Activated CD4-positive, alpha-beta T cell treated with anti-CD3 and anti-CD28 coated beads, Interleukin-2, Interleukin-4, amounts not matched to agents 100 ng/mL and 50 ng/mL, durations not matched to agents 16 hours and 8 hours (primary cell): ENCODE results near the gene JAG1.
"Not testable (repeated sequence)": the region's sequence is repeated elsewhere in the genome, so short reads cannot be mapped to it uniquely, and the experiment has no call there.

Experiments
- DNase-seq: peaks from one replicate; pipeline ENCODE4 v3.0.0-alpha.2; 2020; ENCODE audit warnings: low spot score

JAG1 gene

GRCh38 chr20:10637031-10637559, 36.7 kb downstream of the JAG1 start:
- DNase-seq = no peak

GRCh38 chr20:10636326-10636818, 37.4 kb downstream of the JAG1 start:
- DNase-seq = no peak

GRCh38 chr20:10635476-10636208, 38.2 kb downstream of the JAG1 start:
- no peak for DNase-seq

GRCh38 chr20:10634683-10635411, 39.0 kb downstream of the JAG1 start:
- no peak for DNase-seq

- no peak for DNase-seq
These were observed 39.6 kb downstream of the JAG1 start for GRCh38 chr20:10634211-10634610.

GRCh38 chr20:10633718-10634117, 40.1 kb downstream of the JAG1 start:
- no peak for DNase-seq

- no peak for DNase-seq
These were observed 40.9 kb downstream of the JAG1 start for GRCh38 chr20:10632721-10633509.

GRCh38 chr20:10631126-10631525, 42.7 kb downstream of the JAG1 start:
- DNase-seq = no peak

GRCh38 chr20:10629946-10630650, 43.7 kb downstream of the JAG1 start:
- no peak for DNase-seq

GRCh38 chr20:10626896-10627295, 46.9 kb downstream of the JAG1 start:
- no peak for DNase-seq

- DNase-seq = no peak
These were observed 48.2 kb downstream of the JAG1 start for GRCh38 chr20:10625641-10626040.

- DNase-seq = no peak
These were observed 51.0 kb downstream of the JAG1 start for GRCh38 chr20:10622657-10623418.

GRCh38 chr20:10621149-10621548, 52.6 kb downstream of the JAG1 start:
- DNase-seq = no peak

- no peak for DNase-seq
These were observed 54.4 kb downstream of the JAG1 start for GRCh38 chr20:10619427-10619826.

- no peak for DNase-seq
These were observed 55.1 kb downstream of the JAG1 start for GRCh38 chr20:10618611-10619245.

- not testable (repeated sequence) for DNase-seq
These were observed 56.2 kb downstream of the JAG1 start for GRCh38 chr20:10617549-10618133.

- DNase-seq = no peak
These were observed 57.6 kb downstream of the JAG1 start for GRCh38 chr20:10616212-10616611.

- no peak for DNase-seq
These were observed 59.9 kb downstream of the JAG1 start for GRCh38 chr20:10613911-10614310.

GRCh38 chr20:10613426-10613825, 60.4 kb downstream of the JAG1 start:
- not testable (repeated sequence) for DNase-seq

- no peak for DNase-seq
These were observed 62.4 kb downstream of the JAG1 start for GRCh38 chr20:10611357-10611756.
